Muscle layer of duodenum (tissue), 2 donors: ENCODE measurements around the gene FERMT2.

ENCODE experiments used
- H3K27ac ChIP-seq: one replicate; pipeline ENCODE4 v1.7.0; 2013; ENCODE audit warnings: mild to moderate bottlenecking, low read length
- H3K27me3 ChIP-seq: one replicate; pipeline ENCODE4 v1.7.0; 2013; ENCODE audit warnings: low read depth, mild to moderate bottlenecking, control low read depth, low read length
- H3K36me3 ChIP-seq, 2 donors: one replicate each; pipeline ENCODE4 v1.7.0; 2013; ENCODE audit warnings: low read length in 2 of 2, control low read depth in 1 of 2, mild to moderate bottlenecking in 1 of 2; ENCODE audit not compliant: insufficient read depth in 2 of 2, control insufficient read depth in 1 of 2
- H3K4me1 ChIP-seq, 2 donors: one replicate each; pipeline ENCODE4 v1.7.0; 2013; ENCODE audit warnings: low read length in 2 of 2, mild to moderate bottlenecking in 2 of 2, control low read depth in 1 of 2, moderate library complexity in 1 of 2; ENCODE audit not compliant: insufficient read depth in 2 of 2, control insufficient read depth in 1 of 2
- H3K4me3 ChIP-seq, 2 donors: one replicate each; pipeline ENCODE4 v1.7.0; 2013; ENCODE audit warnings: low read length in 2 of 2, low read depth in 1 of 2, mild to moderate bottlenecking in 1 of 2
- H3K9me3 ChIP-seq, 2 donors: one replicate each; pipeline ENCODE4 v1.7.0; 2013; ENCODE audit warnings: low read length in 2 of 2, control low read depth in 1 of 2, mild to moderate bottlenecking in 1 of 2; ENCODE audit not compliant: control insufficient read depth in 1 of 2
- donor health status: healthy.

FERMT2 gene

GRCh38 chr14:52939427-52939826, 11.4 kb downstream of the FERMT2 start:
- Histone ChIP-seq H3K27ac (no peak overlapping the region), H3K4me1 (peaks cover 4 to 80% of the 10 kb centered on the region in 2 donors)

GRCh38 chr14:52937869-52938268, 13.0 kb downstream of the FERMT2 start:
- Histone ChIP-seq H3K27me3 (no peaks in the 10 kb centered on the region), H3K4me3 (no peak overlapping the region), H3K36me3 (no peaks in the 10 kb centered on the region), H3K4me1 (peaks cover 4 to 71% of the 10 kb centered on the region in 2 donors), H3K27ac (no peak overlapping the region), H3K9me3 (no peaks in the 10 kb centered on the region)

More at GRCh38 chr14:52939427-52939826, 11.4 kb downstream of the FERMT2 start:
- no peaks in the 10 kb centered on the region for H3K9me3 ChIP-seq
- H3K4me3 ChIP-seq, result no peak overlapping the region
- H3K36me3 ChIP-seq, result peaks cover 0 to 5% of the 10 kb centered on the region in 2 donors
- no peaks in the 10 kb centered on the region for H3K27me3 ChIP-seq

GRCh38 chr14:52937306-52937705, 13.5 kb downstream of the FERMT2 start:
- no peak overlapping the region for H3K27ac ChIP-seq
- H3K9me3 ChIP-seq, result no peaks in the 10 kb centered on the region
- H3K4me1 ChIP-seq, result peaks cover 4 to 70% of the 10 kb centered on the region in 2 donors
- H3K4me3 ChIP-seq, result no peak overlapping the region
- no peaks in the 10 kb centered on the region for H3K27me3 ChIP-seq
- no peaks in the 10 kb centered on the region for H3K36me3 ChIP-seq

- no peak overlapping the region for H3K4me3 ChIP-seq
- no peaks in the 10 kb centered on the region for H3K9me3 ChIP-seq
- H3K27me3 ChIP-seq, result no peaks in the 10 kb centered on the region
- H3K4me1 ChIP-seq, result peaks cover 4 to 70% of the 10 kb centered on the region in 2 donors
- H3K36me3 ChIP-seq, result no peaks in the 10 kb centered on the region
- H3K27ac ChIP-seq, result no peak overlapping the region
These were observed 14.4 kb downstream of the FERMT2 start for GRCh38 chr14:52936437-52936836.

- Histone ChIP-seq H3K27me3 (no peaks in the 10 kb centered on the region), H3K4me1 (peaks cover 4 to 70% of the 10 kb centered on the region in 2 donors), H3K36me3 (no peaks in the 10 kb centered on the region), H3K9me3 (no peaks in the 10 kb centered on the region), H3K27ac (no peak overlapping the region), H3K4me3 (no peak overlapping the region)
These were observed 15.0 kb downstream of the FERMT2 start for GRCh38 chr14:52935833-52936232.

- Histone ChIP-seq H3K27me3 (no peaks in the 10 kb centered on the region), H3K4me3 (no peak overlapping the region), H3K9me3 (no peaks in the 10 kb centered on the region), H3K4me1 (peaks cover 4 to 73% of the 10 kb centered on the region in 2 donors), H3K27ac (no peak overlapping the region), H3K36me3 (no peaks in the 10 kb centered on the region)
These were observed 16.1 kb downstream of the FERMT2 start for GRCh38 chr14:52934762-52935161.

GRCh38 chr14:52929192-52929807, 21.6 kb downstream of the FERMT2 start:
- no peak overlapping the region for H3K27ac ChIP-seq
- no peaks in the 10 kb centered on the region for H3K27me3 ChIP-seq
- no peak overlapping the region for H3K4me3 ChIP-seq
- peaks cover 0 to 68% of the 10 kb centered on the region in 2 donors for H3K4me1 ChIP-seq
- no peaks in the 10 kb centered on the region for H3K9me3 ChIP-seq
- H3K36me3 ChIP-seq, result no peaks in the 10 kb centered on the region

- Histone ChIP-seq H3K27ac (no peak overlapping the region), H3K4me1 (peaks cover 0 to 84% of the 10 kb centered on the region in 2 donors), H3K4me3 (no peak overlapping the region), H3K9me3 (no peaks in the 10 kb centered on the region), H3K36me3 (no peaks in the 10 kb centered on the region), H3K27me3 (no peaks in the 10 kb centered on the region)
These were observed 23.9 kb downstream of the FERMT2 start for GRCh38 chr14:52926953-52927352.

- no peaks in the 10 kb centered on the region for H3K27me3 ChIP-seq
- peaks cover 0 to 76% of the 10 kb centered on the region in 2 donors for H3K4me1 ChIP-seq
- no peak overlapping the region for H3K4me3 ChIP-seq
- H3K9me3 ChIP-seq, result no peaks in the 10 kb centered on the region
- H3K36me3 ChIP-seq, result peaks cover 0 to 1% of the 10 kb centered on the region in 2 donors
- H3K27ac ChIP-seq, result no peak overlapping the region
These were observed 26.8 kb downstream of the FERMT2 start for GRCh38 chr14:52923902-52924575.

- Histone ChIP-seq H3K4me3 (no peak overlapping the region), H3K4me1 (peaks cover 2 to 73% of the 10 kb centered on the region in 2 donors), H3K9me3 (no peaks in the 10 kb centered on the region), H3K27ac (no peak overlapping the region), H3K27me3 (no peaks in the 10 kb centered on the region), H3K36me3 (peaks cover 0 to 5% of the 10 kb centered on the region in 2 donors)
These were observed 28.2 kb downstream of the FERMT2 start for GRCh38 chr14:52922656-52923055.

GRCh38 chr14:52922059-52922458, 28.8 kb downstream of the FERMT2 start:
- Histone ChIP-seq H3K27me3 (no peaks in the 10 kb centered on the region), H3K36me3 (peaks cover 0 to 6% of the 10 kb centered on the region in 2 donors), H3K27ac (no peak overlapping the region), H3K4me3 (no peak overlapping the region), H3K4me1 (peaks cover 4 to 69% of the 10 kb centered on the region in 2 donors), H3K9me3 (no peaks in the 10 kb centered on the region)
